Sigmoid colon (tissue), 7 donors: ENCODE measurements around the gene NDUFB11. TPM values are rescaled to one million over a fixed set of nuclear protein-coding genes. Genes with fewer than 3 reads are reported as not detected.
"Not testable (repeated sequence)": the region's sequence is repeated elsewhere in the genome, so short reads cannot be mapped to it uniquely, and the experiment has no call there.

Source experiments
- DNase-seq: peaks from one replicate; pipeline ENCODE4 v3.0.0-alpha.2; 2019
- H3K27ac ChIP-seq, 4 donors: fragments of 200-600 bp; sonication (generic); one replicate each; pipeline ENCODE4 v1.5.1; 2016 to 2019; ENCODE audit warnings: mild to moderate bottlenecking in 1 of 4
- H3K27me3 ChIP-seq, 3 donors: fragments of 200-600 bp; sonication (generic); one replicate each; pipeline ENCODE4 v1.5.1; 2019; ENCODE audit warnings: mild to moderate bottlenecking in 1 of 3
- H3K36me3 ChIP-seq, 4 donors: fragments of 200-600 bp; sonication (generic); one replicate each; pipeline ENCODE4 v1.5.1; 2016 to 2019
- H3K4me1 ChIP-seq, 4 donors: fragments of 200-600 bp; sonication (generic); one replicate each; pipeline ENCODE4 v1.5.1; 2017 to 2019
- H3K4me3 ChIP-seq, 4 donors: fragments of 200-600 bp; sonication (generic); one replicate each; pipeline ENCODE4 v1.5.1; 2017 to 2019; ENCODE audit warnings: mild to moderate bottlenecking in 2 of 4, moderate library complexity in 1 of 4
- H3K9me3 ChIP-seq, 4 donors: fragments of 200-600 bp in 3 of 4; sonication (generic) in 3 of 4; one replicate each; pipeline versions ENCODE4 v1.5.1 to v1.6.1; 2013 to 2019
- CTCF ChIP-seq, 4 experiments: fragments of 450-650 bp in 3 of 4; fragments of 200-600 bp in 1 of 4; IDR thresholded peaks; one replicate each; pipeline ENCODE4 v1.5.1; 2016 to 2019; ENCODE audit warnings: antibody characterized with exemption in 4 of 4, mild to moderate bottlenecking in 3 of 4, moderate library complexity in 2 of 4
- EP300 ChIP-seq, 4 donors: sonication (generic); formaldehyde crosslinking; IDR thresholded peaks; one replicate each; pipeline ENCODE4 v1.6.1; 2017; ENCODE audit warnings: antibody characterized with exemption in 4 of 4
- POLR2A ChIP-seq, 2 donors: fragments of 450-650 bp; IDR thresholded peaks; one replicate each; pipeline ENCODE4 v1.6.1; 2016; ENCODE audit warnings: antibody characterized with exemption in 2 of 2, mild to moderate bottlenecking in 2 of 2, moderate library complexity in 2 of 2
- POLR2AphosphoS5 ChIP-seq, 4 donors: sonication (generic); formaldehyde crosslinking; IDR thresholded peaks; one replicate each; pipeline ENCODE4 v1.6.1; 2017; ENCODE audit warnings: antibody characterized with exemption in 4 of 4
- WGBS, 2 donors: extraction: QIAGEN DNeasy Blood & Tissue Kit; methylation state at CpG; one replicate each; pipeline ENCODE4 v1.1.7; 2013; 5-methylcytosine and 5-hydroxymethylcytosine counted together
- intact Hi-C: fragments of 100-400 bp; cut with DNase I; formaldehyde crosslinking; loops from one replicate; pipeline ENCODE4 v1.15.1; 2023
- polyA plus RNA-seq, 3 donors: library from polyadenylated mRNA; stranded (reverse); fragments of 200-250 nt; gene quantifications; one replicate each; pipeline ENCODE4 v1.2.3, GENCODE V29; 2013
- total RNA-seq, 4 donors: library from RNA; depleted of rRNA; stranded (reverse); fragments of >200 nt; gene quantifications; one replicate each; pipeline ENCODE4 v1.1.0, GENCODE V29; 2016
- donor health status: healthy with polysubstance abuse.
- donor health status: Bipolar disorder and iron deficiency.
- donor health status: healthy.

The NDUFB11 gene
- total and polyA plus RNA-seq, 7 donors: 64.3 to 124 (median 91.8) TPM

- Histone ChIP-seq H3K9me3 (no peaks in the 10 kb centered on the region), H3K27me3 (no peaks in the 10 kb centered on the region), H3K4me3 (peak overlapping the region; percentile 62 to 69 (median 68)), H3K27ac (peak overlapping the region; percentile 92 to 96 (median 94)), H3K4me1 (peaks cover 0 to 30% (median 18%) of the 10 kb centered on the region in 4 donors), H3K36me3 (peaks cover 0 to 10% (median 0%) of the 10 kb centered on the region in 4 donors)
- 0 to 1% methylated on average over 39 of the region's 39 CpGs for WGBS, 2 donors
- no peak for TF ChIP-seq POLR2AphosphoS5 (IDR thresholded peaks at IDR 0.05)
- TF ChIP-seq CTCF (IDR thresholded peaks at IDR 0.05): no peak
- no peak for TF ChIP-seq POLR2A (IDR thresholded peaks at IDR 0.05)
- no peak for TF ChIP-seq EP300 (IDR thresholded peaks at IDR 0.05)
- DNase-seq: peak; percentile 64
- intact Hi-C loops: loop anchor here (10.0 kb wide), 2 partner anchors 89 to 339 kb away; partner anchors contain the start of genes USP11 and ZNF41
Measured at GRCh38 chrX:47145395-47146120, 1.1 kb upstream of the NDUFB11 start.

- peaks cover 0 to 10% (median 0%) of the 10 kb centered on the region in 4 donors for H3K36me3 ChIP-seq
- peak overlapping the region; percentile 62 to 69 (median 68) for H3K4me3 ChIP-seq
- no peaks in the 10 kb centered on the region for H3K9me3 ChIP-seq
- H3K27ac ChIP-seq: peak overlapping the region; percentile 92 to 96 (median 94)
- WGBS, 2 donors: 1 to 3% methylated on average over 43 of the region's 46 CpGs
- H3K27me3 ChIP-seq: no peaks in the 10 kb centered on the region
- TF ChIP-seq CTCF (IDR thresholded peaks at IDR 0.05) (no peak), POLR2A (IDR thresholded peaks at IDR 0.05) (no peak), POLR2AphosphoS5 (IDR thresholded peaks at IDR 0.05) (no peak), EP300 (IDR thresholded peaks at IDR 0.05) (no peak)
- DNase-seq: peak; percentile 70
- H3K4me1 ChIP-seq: peaks cover 0 to 30% (median 18%) of the 10 kb centered on the region in 4 donors
- intact Hi-C loops: loop anchor here (10.0 kb wide), 2 partner anchors 91 to 341 kb away; partner anchors contain the start of genes USP11 and ZNF41
Measured at GRCh38 chrX:47143894-47144625, 442 bp downstream of the NDUFB11 start.

- H3K36me3 ChIP-seq: peaks cover 0 to 10% (median 0%) of the 10 kb centered on the region in 4 donors
- DNase-seq: no peak
- 86 to 91% methylated on average over 6 of the region's 6 CpGs for WGBS, 2 donors
- H3K27me3 ChIP-seq: no peaks in the 10 kb centered on the region
- peaks cover 0 to 2% (median under 1%) of the 10 kb centered on the region in 4 donors for H3K4me1 ChIP-seq
- H3K27ac ChIP-seq: no peak overlapping the region
- H3K4me3 ChIP-seq: no peak overlapping the region
- no peaks in the 10 kb centered on the region for H3K9me3 ChIP-seq
- TF ChIP-seq EP300 (IDR thresholded peaks at IDR 0.05) (no peak), POLR2A (IDR thresholded peaks at IDR 0.05) (no peak), CTCF (IDR thresholded peaks at IDR 0.05) (no peak), POLR2AphosphoS5 (IDR thresholded peaks at IDR 0.05) (no peak)
- intact Hi-C loops: no loop called here
Measured at GRCh38 chrX:47138171-47138570, 6.3 kb downstream of the NDUFB11 start.

- H3K27ac ChIP-seq, intact Hi-C loops, H3K9me3 ChIP-seq, H3K36me3 ChIP-seq, H3K4me1 ChIP-seq, H3K4me3 ChIP-seq, H3K27me3 ChIP-seq: not testable (repeated sequence)
- 45 to 80% methylated on average over 5 of the region's 5 CpGs for WGBS, 2 donors
- peak; percentile 45 for DNase-seq
Measured at GRCh38 chrX:47135650-47136049, 8.9 kb downstream of the NDUFB11 start.

GRCh38 chrX:47133493-47133892 is 11.0 kb downstream of the NDUFB11 start:
- 82 to 83% methylated on average over 4 to 5 of the region's 5 CpGs for WGBS, 2 donors
- Histone ChIP-seq H3K36me3 (no peaks in the 10 kb centered on the region), H3K4me3 (no peak overlapping the region), H3K27me3 (no peaks in the 10 kb centered on the region), H3K27ac (no peak overlapping the region), H3K9me3 (no peaks in the 10 kb centered on the region), H3K4me1 (peaks cover 0 to 9% (median 0%) of the 10 kb centered on the region in 4 donors)
- DNase-seq: peak; percentile 48
- intact Hi-C loops: no loop called here
- TF ChIP-seq POLR2AphosphoS5 (IDR thresholded peaks at IDR 0.05): no peak
- TF ChIP-seq EP300 (IDR thresholded peaks at IDR 0.05): no peak
- TF ChIP-seq POLR2A (IDR thresholded peaks at IDR 0.05): no peak
- TF ChIP-seq CTCF (IDR thresholded peaks at IDR 0.05): no peak
